Thymus (tissue), 11 donors: ENCODE results near the gene HS3ST1. TPM values are rescaled to one million over a fixed set of nuclear protein-coding genes. Genes with fewer than 3 reads are reported as not detected.

Experiments used
- DNase-seq, 9 donors: peaks; one replicate each; pipeline ENCODE4 v3.0.0-alpha.2; 2013; ENCODE audit warnings: low spot score in 9 of 9, low read depth in 6 of 9, missing footprints in 1 of 9
- H3K27ac ChIP-seq, 2 donors: one replicate each; pipeline ENCODE4 v1.5.1; 2013; ENCODE audit warnings: control low read depth in 1 of 2, low read depth in 1 of 2, low read length in 1 of 2, mild to moderate bottlenecking in 1 of 2, moderate library complexity in 1 of 2
- H3K27me3 ChIP-seq, 2 donors: one replicate each; pipeline ENCODE4 v1.5.1; 2013; ENCODE audit warnings: low read length in 1 of 2; ENCODE audit not compliant: control insufficient read depth in 2 of 2, insufficient read depth in 1 of 2
- H3K36me3 ChIP-seq, 2 donors: one replicate each; pipeline ENCODE4 v1.5.1; 2013; ENCODE audit warnings: low read length in 1 of 2, mild to moderate bottlenecking in 1 of 2, moderate library complexity in 1 of 2; ENCODE audit not compliant: control insufficient read depth in 2 of 2, insufficient read depth in 2 of 2
- H3K4me1 ChIP-seq, 2 donors: one replicate each; pipeline ENCODE4 v1.5.1; 2013; ENCODE audit warnings: low read length in 2 of 2; ENCODE audit not compliant: control insufficient read depth in 2 of 2, insufficient read depth in 2 of 2
- H3K4me3 ChIP-seq, 2 donors: one replicate each; pipeline ENCODE4 v1.5.1; 2013; ENCODE audit warnings: low read length in 2 of 2, control low read depth in 1 of 2, mild to moderate bottlenecking in 1 of 2
- H3K9me3 ChIP-seq, 2 donors: one replicate each; pipeline ENCODE4 v1.5.1; 2013; ENCODE audit warnings: low read length in 1 of 2, mild to moderate bottlenecking in 1 of 2; ENCODE audit not compliant: control insufficient read depth in 2 of 2, insufficient read depth in 1 of 2
- WGBS: extraction: QIAGEN DNeasy Blood & Tissue Kit; methylation state at CpG from one replicate; pipeline ENCODE4 v1.1.7; 2013; 5-methylcytosine and 5-hydroxymethylcytosine counted together
- polyA plus RNA-seq: library from polyadenylated mRNA; stranded (reverse); fragments of 200-250 nt; gene quantifications from one replicate; pipeline ENCODE4 v1.2.3, GENCODE V29; 2013
- total RNA-seq: library from RNA; stranded (reverse); fragments of 120-200 nt; gene quantifications from one replicate; pipeline ENCODE4 v1.2.4, GENCODE V29; 2013
- donor health status: healthy.

HS3ST1 gene
- total and polyA plus RNA-seq, 2 donors = 0.89 to 1.5 TPM

DNA sequence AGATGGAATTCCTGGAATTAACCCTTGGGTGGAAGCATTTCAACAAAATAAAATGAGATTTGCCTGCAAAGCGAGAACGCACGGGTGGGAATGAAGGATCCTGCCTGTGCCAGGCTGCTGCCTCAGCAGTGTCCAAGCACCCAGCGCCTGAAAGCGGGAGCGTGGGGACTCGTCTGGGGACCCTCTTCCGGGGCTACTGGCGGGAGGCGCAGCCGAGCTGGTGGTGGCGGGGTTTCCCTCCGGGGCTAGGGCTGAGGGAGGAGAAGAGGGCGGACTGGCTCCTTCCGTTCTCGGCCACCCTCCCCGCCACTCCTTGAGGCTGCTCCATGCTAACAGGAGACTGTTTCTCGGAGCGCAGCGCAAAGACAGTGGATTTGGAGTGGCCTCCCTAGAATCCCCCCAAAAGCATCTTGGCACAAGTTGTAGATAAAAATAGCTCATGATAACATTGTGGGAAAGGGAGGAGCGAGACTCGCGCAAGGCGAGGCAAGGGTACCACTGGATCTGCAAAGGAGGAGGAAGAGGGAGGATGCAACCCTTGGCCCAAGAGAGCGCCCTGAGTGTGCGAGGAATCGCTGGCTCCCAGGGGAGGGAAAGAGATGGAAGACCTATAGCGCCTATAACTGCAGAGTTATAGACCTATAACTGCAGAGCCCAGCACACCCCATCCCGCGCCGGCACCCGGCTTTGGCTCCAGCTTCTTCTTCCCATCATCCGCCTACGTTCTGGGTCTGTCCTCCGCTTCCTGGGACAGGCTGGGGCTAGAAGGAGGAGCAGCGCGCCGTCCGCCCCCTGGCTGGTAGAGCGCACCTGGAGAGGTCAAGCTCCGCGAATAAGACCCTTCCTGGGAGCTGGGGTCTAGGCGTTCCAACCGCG, 1.3 kb downstream of the HS3ST1 start:
- 13% methylated on average over 45 of the region's 45 CpGs for WGBS
- Histone ChIP-seq H3K27me3 (peaks cover 4 to 41% of the 10 kb centered on the region in 2 donors), H3K36me3 (no peaks in the 10 kb centered on the region), H3K4me3 (peak overlapping the region; percentile 60 to 68), H3K27ac (no peak overlapping the region), H3K4me1 (peaks cover 26 to 50% of the 10 kb centered on the region in 2 donors), H3K9me3 (no peaks in the 10 kb centered on the region)
- DNase-seq = peak in 1 of 9 donors; percentile 22

DNA sequence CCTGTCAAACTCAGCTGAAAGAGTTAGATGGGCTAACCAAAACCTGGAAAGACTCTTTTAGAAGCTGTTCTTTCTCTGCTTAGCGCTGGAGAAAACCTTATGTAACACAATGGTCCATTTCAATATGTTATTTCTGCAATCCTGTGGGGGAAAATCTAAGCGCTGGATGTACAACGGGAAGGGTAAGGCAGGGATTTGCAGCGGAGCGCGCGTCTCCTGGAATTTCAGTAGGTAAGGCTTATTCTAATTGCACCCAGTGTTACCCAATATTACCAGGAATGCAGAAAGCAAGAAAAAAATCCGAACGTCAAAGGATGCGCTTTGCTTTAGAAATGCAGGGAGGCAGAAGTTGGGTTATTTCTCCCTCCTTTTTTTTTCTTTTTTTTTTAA, 2.0 kb downstream of the HS3ST1 start:
- WGBS = 71% methylated on average over 10 of the region's 10 CpGs
- peak overlapping the region in 1 of 2 donors; percentile 68 for H3K4me3 ChIP-seq
- peaks cover 26 to 50% of the 10 kb centered on the region in 2 donors for H3K4me1 ChIP-seq
- DNase-seq = no peak
- H3K27ac ChIP-seq = no peak overlapping the region
- no peaks in the 10 kb centered on the region for H3K9me3 ChIP-seq
- H3K36me3 ChIP-seq = no peaks in the 10 kb centered on the region
- peaks cover 4 to 41% of the 10 kb centered on the region in 2 donors for H3K27me3 ChIP-seq

DNA sequence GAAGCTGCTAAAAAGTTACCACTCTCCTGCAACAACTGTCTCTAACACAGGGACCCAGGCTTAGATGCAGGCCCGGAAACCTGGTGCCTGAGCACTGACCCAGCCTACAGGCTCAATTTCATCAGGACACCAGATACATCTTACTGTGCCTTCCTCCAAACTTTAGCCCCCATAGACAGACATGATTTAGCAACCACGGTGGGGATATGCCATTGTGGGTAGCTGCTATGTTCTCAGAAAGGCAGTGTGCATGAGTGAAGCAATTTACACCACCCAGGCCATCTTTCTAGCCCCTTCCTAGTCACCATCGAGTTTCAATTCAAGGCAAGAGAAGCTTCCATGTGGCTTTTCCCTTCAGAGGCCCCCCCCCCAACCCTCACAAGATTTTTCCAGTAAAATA, 2.7 kb downstream of the HS3ST1 start:
- Histone ChIP-seq H3K9me3 (no peaks in the 10 kb centered on the region), H3K27me3 (peaks cover 4 to 41% of the 10 kb centered on the region in 2 donors), H3K36me3 (no peaks in the 10 kb centered on the region), H3K4me3 (no peak overlapping the region), H3K27ac (peak overlapping the region in 1 of 2 donors; percentile 11), H3K4me1 (peaks cover 26 to 50% of the 10 kb centered on the region in 2 donors)
- WGBS = 91% methylated on average over 3 of the region's 3 CpGs
- no peak for DNase-seq

DNA sequence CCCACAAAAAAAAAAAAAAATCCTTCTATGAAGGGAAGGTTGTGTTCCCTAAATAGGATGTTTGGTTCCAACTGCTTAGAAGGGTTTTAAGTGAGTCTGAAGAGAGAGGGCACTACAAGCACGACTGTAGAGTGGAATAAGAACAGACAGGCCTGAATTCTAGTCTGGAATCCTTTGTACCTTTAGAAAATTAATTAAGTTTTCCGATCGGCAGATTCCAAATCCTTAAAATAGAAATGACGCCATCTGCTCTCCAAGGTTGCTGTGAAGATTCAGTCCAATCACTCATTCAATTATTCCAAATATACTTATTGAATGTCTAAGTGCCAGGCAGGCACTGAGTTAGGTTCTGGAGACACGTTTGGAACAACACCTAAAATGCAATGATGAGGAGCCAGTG, 3.8 kb downstream of the HS3ST1 start:
- H3K4me1 ChIP-seq = peaks cover 26 to 50% of the 10 kb centered on the region in 2 donors
- H3K9me3 ChIP-seq = no peaks in the 10 kb centered on the region
- no peak overlapping the region for H3K27ac ChIP-seq
- H3K4me3 ChIP-seq = no peak overlapping the region
- peaks cover 3 to 34% of the 10 kb centered on the region in 2 donors for H3K27me3 ChIP-seq
- WGBS = 96% methylated on average over 5 of the region's 5 CpGs
- no peaks in the 10 kb centered on the region for H3K36me3 ChIP-seq
- DNase-seq = no peak

DNA sequence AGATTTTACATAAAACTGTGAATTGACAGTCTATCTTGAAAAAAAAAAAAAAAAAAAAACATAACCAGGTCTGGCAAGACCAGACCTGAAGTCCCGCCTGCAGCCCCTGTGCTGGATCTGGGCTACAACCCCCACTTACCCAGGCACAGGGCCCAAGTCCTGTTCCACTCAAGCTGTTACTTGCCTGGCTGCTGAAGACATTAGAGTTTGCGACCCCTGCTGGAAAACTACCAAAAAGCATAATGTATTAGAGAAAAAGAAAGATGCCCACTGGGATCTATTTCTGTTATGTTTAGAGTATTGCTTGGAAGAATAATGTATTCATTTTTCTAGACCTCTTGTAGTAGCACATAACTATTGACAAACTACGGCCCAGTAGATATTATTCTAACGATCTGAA, 4.7 kb downstream of the HS3ST1 start:
- H3K27ac ChIP-seq = no peak overlapping the region
- peaks cover 1 to 26% of the 10 kb centered on the region in 2 donors for H3K27me3 ChIP-seq
- H3K4me1 ChIP-seq = peaks cover 21 to 42% of the 10 kb centered on the region in 2 donors
- peak in 7 of 9 donors; percentile 41 to 82 (median 52) for DNase-seq
- no peak overlapping the region for H3K4me3 ChIP-seq
- H3K9me3 ChIP-seq = no peaks in the 10 kb centered on the region
- WGBS = 68% methylated on average over 4 of the region's 4 CpGs
- H3K36me3 ChIP-seq = no peaks in the 10 kb centered on the region

DNA sequence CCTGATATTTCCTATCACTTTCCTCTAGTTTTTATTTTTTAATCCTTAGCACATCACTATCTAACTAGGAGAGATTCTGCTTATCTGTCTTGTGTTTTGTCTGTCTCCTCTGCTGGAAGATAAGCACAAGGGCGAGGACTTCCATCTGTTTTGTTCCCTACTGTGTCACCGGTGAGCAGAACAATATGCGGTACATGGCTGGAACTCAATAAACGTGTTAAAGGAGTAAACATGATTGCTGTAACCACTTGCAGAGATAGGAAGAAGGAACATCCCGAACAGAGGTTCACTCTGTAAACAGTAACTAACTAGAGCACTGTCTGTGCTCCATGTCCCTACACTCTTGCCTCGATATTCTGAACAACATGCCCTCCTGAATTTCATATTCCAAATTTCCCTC, 5.2 kb downstream of the HS3ST1 start:
- DNase-seq = no peak
- Histone ChIP-seq H3K27me3 (peaks cover 0 to 20% of the 10 kb centered on the region in 2 donors), H3K4me1 (peaks cover 20 to 37% of the 10 kb centered on the region in 2 donors), H3K36me3 (no peaks in the 10 kb centered on the region), H3K27ac (no peak overlapping the region), H3K4me3 (no peak overlapping the region), H3K9me3 (no peaks in the 10 kb centered on the region)
- 90% methylated on average over 6 of the region's 6 CpGs for WGBS

DNA sequence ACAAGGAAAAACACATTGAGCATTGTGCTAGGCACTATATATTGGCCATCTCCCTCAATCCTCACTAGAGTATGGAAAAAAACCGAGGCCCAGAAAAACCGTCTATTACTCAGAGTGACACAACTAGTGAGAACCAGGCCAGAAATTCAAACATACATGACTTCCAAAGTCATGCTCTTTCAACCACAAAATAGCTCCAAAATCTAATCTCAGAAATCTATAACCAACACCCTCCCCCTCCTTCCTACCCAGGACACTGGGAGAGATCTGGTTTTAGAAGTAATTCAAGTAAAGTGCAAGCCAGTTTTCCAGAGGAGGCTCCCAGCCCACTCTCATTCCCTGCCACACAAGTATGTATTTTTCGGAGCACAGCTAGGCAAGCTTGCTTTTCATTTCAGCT, 7.6 kb downstream of the HS3ST1 start:
- no peaks in the 10 kb centered on the region for H3K9me3 ChIP-seq
- 93% methylated on average over 3 of the region's 3 CpGs for WGBS

DNA sequence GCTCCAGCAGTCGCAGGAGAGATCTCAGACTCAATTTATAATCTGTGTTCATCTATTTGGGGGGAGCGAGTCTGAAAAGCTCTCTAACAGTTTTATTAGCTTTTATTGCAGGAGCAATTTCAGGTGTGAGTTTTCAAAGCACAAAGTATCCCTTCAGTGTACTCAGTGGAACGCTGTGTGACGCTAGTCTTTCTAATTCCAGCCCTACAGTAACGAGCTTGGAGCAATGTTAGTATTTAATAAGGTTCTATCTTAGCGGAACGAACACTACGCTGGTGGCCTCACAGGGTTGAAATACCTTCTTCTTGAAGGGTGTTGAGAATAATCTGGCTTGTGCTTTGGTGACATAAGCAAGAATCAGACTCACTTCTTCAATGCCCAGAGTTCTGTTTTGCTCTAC, 8.4 kb downstream of the HS3ST1 start:
- Histone ChIP-seq H3K4me1 (peaks cover 6 to 10% of the 10 kb centered on the region in 2 donors), H3K4me3 (no peak overlapping the region), H3K36me3 (no peaks in the 10 kb centered on the region), H3K9me3 (no peaks in the 10 kb centered on the region), H3K27me3 (no peaks in the 10 kb centered on the region), H3K27ac (no peak overlapping the region)
- DNase-seq = no peak
- WGBS = 95% methylated on average over 8 of the region's 8 CpGs

More for the DNA sequence above, 7.6 kb downstream of the HS3ST1 start:
- H3K4me3 ChIP-seq = no peak overlapping the region
- DNase-seq = no peak
- H3K36me3 ChIP-seq = no peaks in the 10 kb centered on the region
- H3K27me3 ChIP-seq = no peaks in the 10 kb centered on the region
- peaks cover 6 to 14% of the 10 kb centered on the region in 2 donors for H3K4me1 ChIP-seq
- H3K27ac ChIP-seq = no peak overlapping the region

DNA sequence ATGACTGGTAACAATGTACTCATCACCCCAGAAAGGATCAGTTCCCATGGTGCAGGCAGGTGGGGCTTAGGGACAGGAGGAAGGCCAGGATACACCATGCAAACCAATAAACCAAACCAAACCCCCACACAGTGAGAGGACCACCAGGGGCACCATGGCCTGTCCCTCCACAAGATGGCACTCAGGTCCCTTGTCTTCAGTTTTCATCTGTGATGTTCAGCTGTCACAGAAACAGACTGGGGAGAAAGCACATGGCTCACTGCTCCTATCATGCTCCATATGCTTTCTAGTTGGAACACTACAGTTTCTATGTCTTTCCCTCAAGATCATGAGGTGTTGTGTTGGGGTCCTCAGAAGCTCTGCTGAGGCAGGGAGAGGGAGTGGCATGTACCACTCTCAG, 10.1 kb downstream of the HS3ST1 start:
- Histone ChIP-seq H3K27me3 (no peaks in the 10 kb centered on the region), H3K4me3 (no peak overlapping the region), H3K4me1 (peaks cover 0 to 3% of the 10 kb centered on the region in 2 donors), H3K9me3 (no peaks in the 10 kb centered on the region), H3K27ac (no peak overlapping the region), H3K36me3 (no peaks in the 10 kb centered on the region)
- peak in 1 of 9 donors; percentile 25 for DNase-seq
